Left renal pelvis (tissue), 4 donors: Measurements from ENCODE around the gene TNIK. TPM values are rescaled to one million over a fixed set of nuclear protein-coding genes. Genes with fewer than 3 reads are reported as not detected.

ENCODE experiments used
- DNase-seq, 4 donors: peaks; one replicate each; pipeline ENCODE4 v3.0.0-alpha.2; 2013; ENCODE audit warnings: low read depth in 4 of 4, low spot score in 3 of 4
- polyA plus RNA-seq, 4 donors: library from polyadenylated mRNA; unstranded; fragments of 120-200 nt; gene quantifications; one replicate each; pipeline ENCODE4 v1.2.1, GENCODE V29; 2013; ENCODE audit not compliant: insufficient read length in 4 of 4

Gene TNIK
- polyA plus RNA-seq, 4 donors = 2.3 to 19.2 (median 18.2) TPM

DNA sequence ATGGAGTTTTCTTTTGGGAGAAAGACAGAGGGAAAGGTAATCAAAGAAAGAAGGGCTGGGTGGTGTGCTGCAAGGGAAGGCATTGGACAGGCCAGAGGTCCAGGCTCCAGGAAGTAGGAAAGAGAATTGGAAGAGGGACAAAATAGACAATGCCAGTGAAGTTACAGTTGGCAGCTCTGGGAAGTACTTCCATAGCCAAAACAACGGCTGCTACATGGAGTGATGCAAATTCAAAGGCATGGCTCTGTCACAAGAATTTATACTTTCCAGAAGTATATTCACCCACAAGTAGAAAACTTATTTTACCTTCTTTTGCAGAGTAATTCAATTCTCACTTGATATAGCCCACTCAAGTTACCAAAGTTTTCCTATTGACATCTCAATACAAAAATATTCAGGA lies 191.5 kb downstream of the TNIK start:
- DNase-seq = no peak

DNA sequence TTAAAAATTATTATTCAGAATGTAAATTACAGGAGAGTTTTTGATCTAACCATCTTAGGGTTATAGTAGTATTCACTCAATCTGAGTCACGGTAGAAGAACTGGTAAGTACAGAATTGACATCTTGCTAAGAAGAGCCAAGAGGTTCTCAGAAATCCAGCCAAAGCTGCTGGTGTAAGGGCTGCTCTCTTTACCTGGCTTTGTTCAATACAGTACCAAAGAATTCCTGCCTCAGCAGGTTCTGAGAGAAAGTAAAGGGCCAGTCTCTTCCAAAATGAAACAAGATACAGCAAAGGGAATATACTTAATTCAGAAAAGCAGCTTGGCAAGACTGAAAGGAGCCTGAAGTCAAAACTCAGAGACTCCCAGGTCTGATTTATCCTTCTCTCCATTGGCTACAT lies 193.1 kb downstream of the TNIK start:
- no peak for DNase-seq

DNA sequence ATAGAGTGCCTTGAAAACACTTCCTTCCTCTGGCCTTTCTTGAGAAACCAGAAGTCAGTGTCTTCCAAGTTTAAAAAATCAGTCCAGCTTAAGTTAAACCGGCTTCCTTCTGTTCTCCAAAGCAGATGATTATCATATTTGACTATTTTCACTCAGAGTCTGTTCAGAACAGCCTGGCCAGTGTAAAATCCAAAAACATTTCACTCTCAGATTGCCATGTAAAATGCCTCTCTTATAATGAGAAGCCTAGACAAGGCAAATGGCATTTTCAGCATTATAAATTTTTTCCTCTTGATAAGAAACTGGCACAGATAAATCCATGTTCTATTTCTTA lies 193.5 kb downstream of the TNIK start:
- DNase-seq = no peak

DNA sequence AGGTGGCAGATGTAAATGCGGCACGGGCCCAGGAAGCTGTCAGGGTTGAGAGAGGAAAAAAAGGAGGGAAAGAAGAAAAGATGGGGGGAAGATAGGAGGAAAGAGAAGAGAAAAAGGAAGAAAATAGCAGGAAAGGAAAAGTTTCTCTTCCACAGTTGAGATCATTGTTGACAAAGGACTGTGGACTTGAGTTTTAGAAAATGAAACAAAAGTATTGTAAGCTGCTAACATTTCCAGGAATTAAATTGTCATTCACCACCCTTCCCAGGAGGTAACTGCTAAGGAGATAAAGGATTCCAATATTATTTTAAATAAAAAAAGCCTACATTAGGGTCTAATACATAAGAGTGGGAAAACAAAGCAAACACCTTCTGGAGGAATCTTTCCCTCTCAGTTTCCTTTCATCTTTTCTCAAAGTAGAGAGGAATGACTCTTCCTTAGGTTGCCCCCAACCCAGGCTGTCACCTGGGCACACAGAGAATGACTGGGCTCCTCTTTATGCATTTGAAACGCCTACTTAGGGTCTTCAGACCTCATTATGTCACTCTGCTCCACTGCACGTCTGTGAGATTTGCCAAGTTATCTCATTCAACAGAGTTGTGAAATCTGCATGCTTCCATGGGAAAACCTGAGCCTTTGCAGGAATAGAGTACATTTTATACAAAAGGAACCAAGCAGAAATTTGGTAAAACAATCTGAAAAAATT lies 194.0 kb downstream of the TNIK start:
- DNase-seq = no peak

DNA sequence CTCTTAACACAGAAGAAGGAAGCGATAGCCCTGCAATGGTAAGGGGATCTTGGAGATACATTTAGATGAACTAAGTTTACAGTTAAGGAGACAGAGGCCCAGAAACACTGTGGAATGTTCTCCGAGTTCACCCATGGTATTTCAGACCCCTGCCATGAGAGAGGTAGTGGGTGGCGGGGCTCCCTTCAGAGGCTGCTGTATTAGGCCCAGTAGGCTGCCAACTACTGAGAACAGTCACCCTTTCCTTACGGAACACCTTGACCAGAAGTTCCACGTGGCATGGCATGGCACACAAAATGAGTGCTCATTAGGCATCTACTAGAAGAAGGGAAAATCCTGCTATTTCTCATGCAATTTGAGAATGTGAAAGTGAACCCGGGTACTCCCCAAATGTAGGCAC lies 195.4 kb downstream of the TNIK start:
- no peak for DNase-seq

DNA sequence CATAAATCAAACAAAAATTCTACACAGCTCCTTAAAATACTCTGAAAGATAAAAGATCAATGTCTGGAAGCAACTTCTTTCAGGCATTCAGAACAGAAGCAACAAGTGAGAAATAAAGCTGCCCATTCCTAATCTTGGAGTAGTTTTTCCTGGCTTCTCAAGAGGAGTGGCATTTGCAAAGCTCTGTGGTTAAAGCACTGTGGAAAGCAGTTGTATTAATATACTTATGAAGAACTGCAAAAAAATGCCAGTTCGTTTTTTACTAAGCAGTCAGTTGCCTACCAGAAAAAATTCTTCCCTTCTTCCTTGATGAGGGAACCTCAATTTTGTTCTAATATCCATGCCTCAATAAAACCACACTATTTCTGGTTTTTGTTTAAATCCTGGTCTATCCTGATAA lies 197.8 kb downstream of the TNIK start:
- DNase-seq = no peak

DNA sequence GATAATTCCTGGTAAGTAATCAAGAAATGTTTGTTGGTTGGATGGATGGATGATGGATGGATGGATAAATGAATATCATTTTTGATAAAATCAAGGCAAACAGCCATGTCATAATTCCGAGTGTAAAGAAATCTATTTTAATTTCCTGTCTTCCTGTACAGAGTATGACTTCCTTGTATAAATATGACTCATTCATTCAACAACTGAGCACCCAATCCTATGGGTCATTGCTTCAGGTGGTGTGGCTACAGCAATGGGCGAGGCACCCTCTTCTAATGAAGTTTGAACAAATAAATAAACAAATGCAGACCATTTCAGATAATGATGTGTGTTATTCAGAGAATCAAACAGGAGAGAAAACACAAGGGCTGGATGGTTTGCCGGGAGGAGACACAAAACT lies 198.7 kb downstream of the TNIK start:
- DNase-seq = no peak

DNA sequence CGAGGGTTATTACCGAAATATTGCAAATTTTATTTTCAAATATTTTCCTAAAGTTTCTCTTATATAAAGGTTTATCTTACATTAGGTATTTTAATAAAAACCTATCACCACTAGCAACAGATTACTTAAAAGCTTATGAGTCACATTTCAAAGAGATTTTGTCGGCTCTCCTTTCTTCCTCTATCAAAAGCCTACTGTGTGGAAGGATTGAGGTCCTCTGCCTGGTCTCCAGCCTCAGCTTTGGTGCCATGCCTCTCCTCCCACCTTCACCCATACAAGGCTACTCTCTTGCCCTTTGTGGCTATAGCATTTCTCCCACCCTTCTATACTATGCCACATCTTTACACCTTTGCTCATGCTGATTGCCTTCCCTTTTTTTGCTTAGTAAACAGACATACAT lies 199.3 kb downstream of the TNIK start:
- no peak for DNase-seq

DNA sequence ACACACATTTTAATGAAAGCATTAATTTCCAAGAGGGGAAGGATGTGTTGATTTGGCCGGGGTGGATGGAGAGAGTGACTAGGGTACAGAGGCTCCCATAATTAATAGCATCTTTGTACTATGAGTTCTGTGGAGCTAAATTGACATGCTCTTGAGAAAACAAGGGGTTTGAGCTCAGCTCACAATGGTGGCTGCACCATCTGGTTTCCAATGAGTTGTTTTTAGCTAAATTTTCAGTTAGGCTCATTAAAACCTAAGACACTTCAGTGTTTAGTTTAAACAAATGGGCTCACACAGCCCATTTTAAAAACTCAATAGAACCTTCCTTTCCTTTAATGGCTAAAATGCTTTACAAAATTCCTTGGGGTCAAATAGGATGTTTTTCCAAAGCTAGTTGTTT lies 199.7 kb downstream of the TNIK start:
- no peak for DNase-seq

DNA sequence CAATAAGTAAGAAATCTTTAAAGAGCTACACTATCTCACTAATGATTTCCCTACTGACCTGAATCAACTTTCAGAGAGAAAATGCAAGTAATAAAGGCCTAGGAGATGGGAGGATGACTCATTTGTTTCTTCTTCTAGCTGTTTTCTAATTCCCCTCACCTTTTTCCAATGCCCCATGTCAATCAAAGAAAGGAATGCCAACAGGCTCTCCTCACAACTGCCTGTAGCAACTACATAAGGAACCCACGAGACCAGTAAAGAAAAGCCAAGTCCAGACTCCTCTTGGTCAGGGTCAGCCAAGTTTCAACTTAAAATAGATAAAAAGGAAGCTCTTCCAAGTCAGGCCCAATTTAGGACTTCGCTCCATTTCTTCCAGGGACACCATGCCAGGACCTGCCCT lies 201.9 kb downstream of the TNIK start:
- no peak for DNase-seq

DNA sequence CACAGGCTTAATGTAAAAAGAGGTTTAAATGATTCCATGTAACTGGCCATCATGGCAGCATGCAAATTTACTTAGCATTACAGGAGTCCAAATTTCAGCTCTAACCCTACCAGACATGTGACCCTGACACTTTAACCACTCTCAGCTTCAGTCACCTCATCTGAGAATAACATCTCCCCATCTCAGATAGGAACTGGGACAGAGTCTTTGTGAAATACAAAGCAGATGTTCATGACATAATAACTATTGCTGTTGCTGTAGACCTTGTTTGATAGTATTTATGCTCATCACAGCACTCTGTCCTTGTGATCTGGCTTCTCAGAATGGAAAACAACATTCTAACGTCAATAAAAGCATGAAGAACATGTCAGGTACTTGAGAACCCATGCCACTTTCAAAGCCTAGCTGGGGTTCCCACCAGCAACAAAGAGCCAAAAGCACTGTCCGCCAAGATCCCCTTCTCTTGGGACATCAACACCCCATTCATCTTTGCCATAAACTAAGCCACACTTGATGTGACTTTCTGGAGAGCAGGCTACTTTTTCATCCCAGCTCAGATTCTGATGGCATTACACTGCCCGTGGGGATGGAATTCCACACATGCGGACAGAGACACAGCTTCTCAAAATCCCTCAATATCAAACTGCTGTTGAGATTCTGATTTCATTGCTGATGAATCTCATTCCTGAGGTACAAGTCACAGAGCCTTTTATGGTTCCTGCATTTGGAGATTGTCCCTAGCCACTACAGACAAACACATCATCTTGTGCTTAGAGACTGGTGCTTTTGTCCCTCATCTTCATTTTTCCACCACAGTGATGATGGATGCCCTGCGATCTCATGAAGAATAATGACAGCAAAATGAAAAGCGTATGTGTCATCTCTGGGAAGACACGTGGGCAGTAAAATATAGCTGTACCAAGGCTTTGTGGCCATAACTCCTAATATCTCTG lies 202.7 kb downstream of the TNIK start:
- DNase-seq = no peak

DNA sequence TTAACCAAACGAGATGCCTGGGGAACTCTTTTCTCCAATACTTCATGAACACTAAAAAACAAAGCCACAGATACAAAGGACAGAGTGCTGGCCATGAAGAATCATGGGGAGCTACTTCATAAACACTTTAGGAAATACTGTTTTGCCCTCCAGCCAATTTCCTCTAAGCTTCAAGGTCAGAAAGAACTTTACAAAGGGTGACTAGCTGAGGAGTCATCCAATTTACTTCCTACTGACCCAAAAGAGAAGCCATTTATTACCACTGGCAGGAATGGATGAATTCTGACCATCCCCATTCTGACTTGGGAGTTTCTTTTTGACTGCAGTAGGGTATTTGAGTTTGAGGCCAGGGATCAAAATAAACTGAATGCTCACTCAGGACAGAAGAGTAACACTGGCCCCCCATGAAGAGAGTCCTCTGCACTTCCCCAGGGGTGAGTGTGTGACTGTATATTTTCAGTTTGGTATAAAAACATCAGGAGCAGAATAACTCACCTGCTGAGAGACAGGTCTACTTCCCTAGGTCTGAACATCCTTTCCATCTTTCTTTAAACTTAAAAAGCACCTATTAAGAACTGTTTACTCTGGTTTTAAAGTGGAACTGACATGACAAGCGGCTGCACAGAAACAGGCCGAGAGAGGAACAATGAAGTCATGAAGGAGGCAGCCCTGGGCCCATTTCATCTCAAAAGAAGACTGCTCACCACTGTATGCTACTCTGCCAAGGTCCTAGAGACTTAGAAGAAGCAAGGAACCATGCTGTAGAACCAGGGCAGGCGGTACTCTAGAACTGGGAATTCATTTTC lies 203.6 kb downstream of the TNIK start:
- no peak for DNase-seq

DNA sequence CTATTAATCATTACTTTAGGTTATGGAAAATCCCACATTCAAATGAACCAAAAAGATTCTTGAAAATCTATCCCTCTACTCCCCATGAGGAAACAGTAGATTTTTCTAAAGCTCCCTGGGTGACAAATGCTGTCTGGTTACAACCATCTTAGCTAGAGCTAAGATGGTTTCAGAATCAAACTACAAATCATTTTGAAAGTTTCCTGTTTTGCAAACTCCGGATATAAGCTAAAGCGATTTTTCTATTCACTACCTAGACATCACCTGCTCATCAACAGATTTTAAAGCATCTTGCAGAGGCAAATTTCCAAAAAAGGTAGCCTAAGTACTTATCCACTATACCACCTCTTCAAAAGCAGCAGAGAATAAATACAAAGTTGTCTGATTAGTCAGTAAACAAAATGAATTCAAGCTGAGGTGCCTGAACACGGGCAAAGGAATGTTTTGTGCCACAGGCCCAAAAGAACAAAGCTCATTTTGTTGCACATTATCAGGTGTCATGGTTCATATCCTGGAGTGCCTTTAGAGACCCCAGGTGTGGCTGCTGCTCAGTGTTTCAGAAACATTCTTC lies 204.9 kb downstream of the TNIK start:
- DNase-seq = no peak

DNA sequence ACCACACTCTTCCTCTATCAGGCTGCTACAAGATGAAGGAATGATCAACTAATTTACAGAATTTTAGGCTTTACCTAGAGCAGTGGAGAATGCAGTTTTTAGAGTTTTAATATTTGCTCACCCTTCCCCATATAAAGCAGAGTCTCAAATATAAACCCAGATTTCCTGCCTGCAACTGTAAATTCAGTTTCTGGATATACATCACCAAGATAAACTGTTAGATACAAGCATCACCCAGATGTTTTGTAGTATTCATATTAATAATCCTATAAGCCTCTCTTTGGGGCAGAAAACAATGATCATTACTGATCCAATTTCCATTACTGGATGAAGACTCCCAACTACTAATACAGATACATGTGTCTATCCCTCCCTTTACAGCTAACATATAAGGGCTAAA lies 205.9 kb downstream of the TNIK start:
- DNase-seq = no peak

DNA sequence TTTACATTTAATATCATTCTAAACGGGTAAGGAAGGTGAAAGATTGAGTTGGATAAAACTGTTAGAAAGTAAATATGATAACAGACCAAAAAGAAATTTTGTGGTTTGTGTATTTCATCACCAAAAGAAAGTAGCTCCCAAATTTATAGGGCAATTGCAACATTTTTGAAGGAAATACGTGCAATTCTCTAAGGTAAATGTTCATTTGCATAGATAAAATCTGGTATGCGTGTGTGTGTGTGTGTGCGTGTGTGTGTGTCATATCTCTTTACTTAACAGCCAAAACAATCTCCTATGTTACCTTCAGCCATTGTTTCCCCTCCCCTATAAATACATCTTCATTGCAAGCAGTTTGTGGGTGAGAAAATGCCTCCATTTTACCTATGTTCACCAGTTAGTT lies 208.4 kb downstream of the TNIK start:
- DNase-seq = no peak

DNA sequence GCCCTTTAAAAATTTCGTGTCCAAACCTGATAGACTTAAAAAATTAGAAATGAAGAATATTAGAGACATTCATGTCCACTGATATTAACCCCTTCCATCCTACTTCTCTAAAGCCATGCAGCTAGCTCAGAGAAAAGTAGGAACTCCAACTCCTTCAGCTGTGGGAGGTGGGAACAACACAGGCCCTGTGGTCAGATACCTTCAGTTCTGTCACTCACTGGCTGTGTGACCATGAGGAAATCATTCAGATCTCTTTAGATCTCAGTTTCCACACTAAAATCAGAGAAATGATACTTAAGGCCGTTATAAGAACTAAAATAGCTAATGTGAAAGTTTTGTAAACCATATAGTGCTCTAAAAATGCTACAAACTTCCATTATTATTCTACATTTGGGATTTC lies 209.8 kb downstream of the TNIK start:
- no peak for DNase-seq

DNA sequence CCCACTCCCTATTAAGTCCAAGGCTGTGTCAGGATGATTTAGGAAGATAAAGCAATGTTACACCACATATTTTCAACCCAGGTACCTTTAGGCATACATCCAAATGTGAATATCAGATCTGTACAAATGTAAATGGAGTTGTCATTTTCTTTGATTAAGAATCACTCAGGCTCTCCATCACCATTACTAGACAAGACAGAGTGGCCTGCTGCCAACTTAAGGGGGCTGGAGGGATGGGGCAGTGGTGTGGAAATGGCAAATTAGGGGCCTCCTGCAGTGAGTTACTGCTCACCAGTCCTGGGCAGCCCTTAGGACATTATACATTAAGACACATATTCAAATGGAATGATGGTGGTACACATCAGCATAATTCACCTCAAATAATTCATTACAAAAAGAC lies 211.0 kb downstream of the TNIK start:
- DNase-seq = no peak

DNA sequence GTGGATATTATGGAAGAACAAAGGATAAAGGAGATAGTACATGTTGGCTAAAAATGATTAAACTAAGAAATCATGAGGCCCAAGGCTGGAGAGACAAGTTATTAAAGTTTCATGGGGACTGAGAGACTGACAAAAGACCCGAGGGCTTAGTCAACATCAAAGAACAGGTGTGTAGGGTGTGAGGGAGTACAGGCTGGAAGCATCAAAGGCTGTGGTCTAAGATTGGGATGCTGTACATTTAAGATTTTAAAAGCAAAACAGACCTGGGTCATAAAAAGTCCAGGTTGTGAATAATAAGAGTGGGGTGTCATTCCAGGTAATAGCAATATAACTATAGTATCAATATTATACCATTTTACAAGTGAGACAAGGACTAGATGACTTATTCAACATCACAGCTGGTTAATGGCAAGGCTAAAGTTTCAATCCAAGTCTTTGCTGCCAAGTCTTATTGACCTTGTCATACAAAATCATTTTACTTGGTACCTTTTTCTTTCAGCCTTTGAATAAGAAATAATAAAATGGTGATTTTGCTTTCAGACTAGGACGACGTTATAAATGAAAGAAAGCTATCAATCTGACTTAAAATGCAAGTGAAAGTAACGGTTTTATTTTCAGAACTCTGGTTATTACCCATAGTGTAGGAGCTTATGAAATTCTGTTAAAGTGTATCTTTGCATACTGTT lies 211.6 kb downstream of the TNIK start:
- DNase-seq = no peak

DNA sequence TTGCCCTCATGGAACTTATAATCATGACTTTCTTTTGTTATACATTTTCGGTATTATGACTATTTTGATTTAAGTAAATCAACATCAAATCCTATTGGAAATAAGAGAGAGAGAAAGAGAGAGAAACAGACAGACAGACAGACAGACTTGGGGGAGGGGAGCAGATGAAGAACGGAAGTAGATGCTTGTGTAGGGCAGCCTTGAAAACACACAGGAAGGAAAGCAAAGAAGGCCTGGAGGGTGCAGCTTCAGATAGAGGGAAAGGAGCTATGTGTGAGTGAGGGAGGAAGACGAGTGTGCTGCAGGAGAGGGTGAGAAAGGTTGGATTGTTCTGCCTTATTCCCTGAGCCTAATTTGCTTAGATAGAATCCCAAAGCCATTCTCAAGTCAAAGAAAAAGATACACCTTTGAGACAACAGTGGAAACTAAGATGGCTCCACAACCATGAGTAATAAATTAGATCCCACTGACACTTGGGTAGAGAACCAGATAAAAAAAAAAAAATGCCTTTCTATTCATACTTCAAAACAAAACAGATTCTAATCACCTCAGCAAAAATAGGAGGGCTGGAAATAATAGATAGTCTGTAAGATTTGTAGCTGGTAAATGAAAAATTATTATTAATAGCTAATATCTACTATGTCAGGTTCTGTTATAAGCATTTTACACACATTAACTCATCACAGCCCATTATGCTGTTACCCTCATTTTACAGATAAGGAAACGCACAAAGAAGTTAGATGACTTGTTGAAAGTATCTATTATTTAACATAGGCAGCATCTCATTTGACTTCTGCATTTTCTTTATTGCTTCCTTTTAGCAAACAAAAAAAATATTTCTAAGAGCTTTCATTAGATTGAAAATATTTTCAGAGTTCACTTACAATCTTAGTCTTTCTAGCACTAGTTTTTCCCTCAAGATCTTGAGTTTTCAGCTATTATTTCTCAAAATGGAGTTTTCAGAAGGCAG lies 214.1 kb downstream of the TNIK start:
- DNase-seq = no peak
